Peyer's patch (tissue), 4 donors: ENCODE data around the gene ATP2B3. TPM values are rescaled to one million over a fixed set of nuclear protein-coding genes. Genes with fewer than 3 reads are reported as not detected.

Experiments
- DNase-seq, 3 donors: peaks; one replicate each; pipeline ENCODE4 v3.0.0-alpha.2; 2017 to 2019
- H3K27ac ChIP-seq, 4 donors: fragments of 200-600 bp; sonication (generic); one replicate each; pipeline ENCODE4 v1.5.1; 2016 to 2019
- H3K27me3 ChIP-seq, 2 donors: fragments of 200-600 bp; sonication (generic); one replicate each; pipeline ENCODE4 v1.5.1; 2019
- H3K36me3 ChIP-seq, 3 donors: fragments of 200-600 bp; sonication (generic); one replicate each; pipeline ENCODE4 v1.5.1; 2016 to 2019
- H3K4me1 ChIP-seq, 4 donors: fragments of 200-600 bp; sonication (generic); one replicate each; pipeline ENCODE4 v1.5.1; 2016 to 2019
- H3K4me3 ChIP-seq, 4 donors: fragments of 200-600 bp; sonication (generic); 1 replicate in 3 of 4; 2 replicates in 1 of 4; pipeline ENCODE4 v1.5.1; 2016 to 2019; ENCODE audit warnings: mild to moderate bottlenecking in 1 of 4
- H3K9me3 ChIP-seq, 4 donors: fragments of 200-600 bp; sonication (generic); one replicate each; pipeline ENCODE4 v1.5.1; 2016 to 2019; ENCODE audit warnings: mild to moderate bottlenecking in 1 of 4
- CTCF ChIP-seq, 6 experiments: fragments of 450-650 bp in 4 of 6; fragments of 200-600 bp in 2 of 6; sonication (generic) in 1 of 6; IDR thresholded peaks; one replicate each; pipeline ENCODE4 v1.5.1; 2017 to 2019; ENCODE audit warnings: antibody characterized with exemption in 6 of 6, mild to moderate bottlenecking in 3 of 6, moderate library complexity in 1 of 6
- POLR2A ChIP-seq, 2 donors: fragments of 450-650 bp; IDR thresholded peaks; one replicate each; pipeline ENCODE4 v1.5.1; 2017; ENCODE audit warnings: antibody characterized with exemption in 2 of 2, mild to moderate bottlenecking in 2 of 2, moderate library complexity in 2 of 2
- total RNA-seq, 4 donors: library from RNA; depleted of rRNA; stranded (reverse); fragments of >200 nt; gene quantifications; one replicate each; pipeline ENCODE4 v1.1.0, GENCODE V29; 2016

The ATP2B3 gene
- total RNA-seq, 4 donors from 2014 or later = not detected

DNA sequence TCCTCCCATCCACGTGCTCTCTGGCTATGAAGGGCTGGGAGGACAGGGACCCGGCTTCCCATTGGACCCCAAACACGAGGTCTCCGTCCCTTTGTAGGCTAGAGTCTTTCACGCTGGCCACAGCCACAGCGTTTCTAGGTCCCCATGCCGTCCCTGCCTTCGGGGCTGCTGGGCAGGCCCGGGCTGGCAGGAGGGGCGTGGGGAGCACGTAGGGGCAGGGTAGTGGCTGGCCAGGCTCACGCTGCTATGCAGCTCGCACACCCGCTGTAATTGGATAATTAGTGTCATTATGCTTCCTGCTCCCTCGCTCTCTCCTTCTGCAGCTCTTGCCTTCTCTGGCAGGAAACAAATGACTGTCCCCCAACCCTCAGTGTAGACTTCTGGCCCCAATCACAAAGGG is 9.8 kb downstream of the ATP2B3 start:
- Histone ChIP-seq H3K9me3 (no peaks in the 10 kb centered on the region), H3K27ac (no peak overlapping the region), H3K4me1 (no peaks in the 10 kb centered on the region), H3K27me3 (no peaks in the 10 kb centered on the region), H3K4me3 (no peak overlapping the region), H3K36me3 (no peaks in the 10 kb centered on the region)
- DNase-seq = no peak
- TF ChIP-seq POLR2A (IDR thresholded peaks at IDR 0.05) = no peak
- no peak for TF ChIP-seq CTCF (IDR thresholded peaks at IDR 0.05)

DNA sequence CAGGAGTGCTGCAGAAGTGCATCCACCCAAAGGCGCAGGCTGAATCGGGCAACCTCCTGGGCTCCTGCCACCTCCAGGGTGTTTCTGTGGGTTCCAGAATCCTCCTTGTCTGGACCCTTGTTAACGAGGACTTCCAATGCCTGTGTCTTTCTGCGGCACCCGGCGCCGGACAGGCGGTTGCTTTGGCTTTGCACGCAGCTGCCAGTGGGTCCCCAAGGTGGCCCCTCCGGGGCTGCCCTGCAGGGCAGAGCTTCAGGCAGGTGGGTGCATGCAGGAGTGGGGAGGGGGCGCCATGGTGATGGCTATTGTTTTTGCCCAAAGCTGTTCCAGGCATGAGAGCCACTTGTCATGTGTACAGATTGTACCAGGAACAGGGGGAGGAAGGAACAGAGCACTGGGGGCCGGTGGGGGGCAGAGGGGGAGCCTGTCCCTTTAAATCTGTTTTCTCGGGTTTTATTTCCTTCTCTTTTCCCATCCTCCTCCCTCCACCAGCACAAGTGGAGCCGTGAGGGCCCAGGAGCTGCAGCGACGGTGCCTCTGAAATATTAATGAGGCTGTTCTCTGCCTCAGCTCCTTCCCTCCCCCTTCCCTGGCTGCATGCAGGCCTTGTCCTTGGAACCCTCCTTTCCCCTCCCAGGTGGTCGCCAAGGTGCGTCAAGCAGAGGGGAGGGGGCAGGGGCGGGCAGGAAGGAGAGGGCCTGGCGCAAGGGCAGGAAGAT is 13.1 kb downstream of the ATP2B3 start:
- no peak for TF ChIP-seq POLR2A (IDR thresholded peaks at IDR 0.05)
- TF ChIP-seq CTCF (IDR thresholded peaks at IDR 0.05) = no peak
- no peak for DNase-seq

DNA sequence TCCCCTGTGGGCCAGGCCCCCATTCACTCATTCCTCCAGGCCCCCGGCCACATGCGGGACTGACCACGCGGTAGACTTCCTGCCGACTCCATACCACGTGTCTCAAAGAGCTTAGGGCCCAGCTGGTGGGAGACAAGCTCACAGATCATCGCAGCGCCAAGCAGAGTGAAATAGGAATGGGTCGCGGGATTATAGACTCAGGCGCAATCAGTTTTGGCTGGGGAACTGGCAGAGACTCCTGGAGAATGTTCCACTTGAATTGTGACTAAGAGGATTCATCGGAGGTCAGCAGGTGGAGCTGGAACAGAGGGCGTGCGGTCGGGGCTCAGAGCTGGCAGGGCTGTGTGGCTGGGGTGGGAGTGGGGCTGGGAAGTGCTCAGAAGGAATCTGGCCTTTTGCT is 15.6 kb downstream of the ATP2B3 start:
- H3K27ac ChIP-seq = no peak overlapping the region
- DNase-seq = no peak
- no peaks in the 10 kb centered on the region for H3K4me1 ChIP-seq
- TF ChIP-seq POLR2A (IDR thresholded peaks at IDR 0.05) (no peak), CTCF (IDR thresholded peaks at IDR 0.05) (no peak)
- H3K9me3 ChIP-seq = no peaks in the 10 kb centered on the region
- no peaks in the 10 kb centered on the region for H3K36me3 ChIP-seq
- no peak overlapping the region for H3K4me3 ChIP-seq
- H3K27me3 ChIP-seq = no peaks in the 10 kb centered on the region

More for the DNA sequence above, 13.1 kb downstream of the ATP2B3 start:
- H3K36me3 ChIP-seq = no peaks in the 10 kb centered on the region
- H3K27ac ChIP-seq = no peak overlapping the region
- no peaks in the 10 kb centered on the region for H3K9me3 ChIP-seq
- H3K4me1 ChIP-seq = no peaks in the 10 kb centered on the region
- H3K4me3 ChIP-seq = no peak overlapping the region
- no peaks in the 10 kb centered on the region for H3K27me3 ChIP-seq

DNA sequence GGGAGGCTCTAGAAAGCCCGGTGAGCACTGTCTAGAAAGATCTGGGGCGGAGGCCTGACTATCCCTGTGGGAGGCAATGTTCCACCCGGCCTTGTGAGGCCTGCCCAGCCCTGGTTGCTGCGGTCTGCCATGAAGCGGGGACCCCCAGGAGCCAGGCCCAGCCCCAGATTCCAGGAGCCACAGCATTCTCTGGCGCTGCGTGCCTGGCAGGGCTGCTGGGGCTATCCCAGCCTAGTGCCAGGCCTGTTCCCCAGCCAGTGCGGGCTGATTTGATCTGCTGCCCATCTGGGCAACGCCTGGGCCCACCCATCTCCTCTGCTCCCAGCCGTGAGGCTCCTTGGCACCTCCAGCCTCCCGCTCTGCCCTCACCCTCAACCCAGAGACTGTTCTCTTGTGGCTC is 19.6 kb downstream of the ATP2B3 start:
- no peak for DNase-seq
- Histone ChIP-seq H3K27me3 (no peaks in the 10 kb centered on the region), H3K9me3 (no peaks in the 10 kb centered on the region), H3K27ac (no peak overlapping the region), H3K4me1 (no peaks in the 10 kb centered on the region), H3K36me3 (no peaks in the 10 kb centered on the region), H3K4me3 (no peak overlapping the region)
- no peak for TF ChIP-seq POLR2A (IDR thresholded peaks at IDR 0.05)

- Histone ChIP-seq H3K4me1 (no peaks in the 10 kb centered on the region), H3K27me3 (no peaks in the 10 kb centered on the region), H3K27ac (no peak overlapping the region), H3K4me3 (no peak overlapping the region), H3K9me3 (no peaks in the 10 kb centered on the region), H3K36me3 (no peaks in the 10 kb centered on the region)
- no peak for TF ChIP-seq CTCF (IDR thresholded peaks at IDR 0.05)
- no peak for TF ChIP-seq POLR2A (IDR thresholded peaks at IDR 0.05)
- DNase-seq = no peak
Measured at GRCh38 chrX:153537526-153538295, 20.3 kb downstream of the ATP2B3 start.

GRCh38 chrX:153538424-153538823 is 21.0 kb downstream of the ATP2B3 start:
- DNase-seq = no peak
- TF ChIP-seq CTCF (IDR thresholded peaks at IDR 0.05) (no peak), POLR2A (IDR thresholded peaks at IDR 0.05) (no peak)
- H3K4me3 ChIP-seq = no peak overlapping the region
- no peaks in the 10 kb centered on the region for H3K36me3 ChIP-seq
- H3K4me1 ChIP-seq = no peaks in the 10 kb centered on the region
- no peaks in the 10 kb centered on the region for H3K9me3 ChIP-seq
- H3K27me3 ChIP-seq = no peaks in the 10 kb centered on the region
- no peak overlapping the region for H3K27ac ChIP-seq
